Testis (tissue), 2 donors: ENCODE measurements around the gene CMKLR1.

Source experiments
- CTCF ChIP-seq, 3 experiments: fragments of 450-650 bp in 2 of 3; fragments of 200-600 bp in 1 of 3; sonication (generic) in 1 of 3; IDR thresholded peaks; one replicate each; pipeline ENCODE4 v1.5.1; 2016 to 2019; ENCODE audit warnings: antibody characterized with exemption in 3 of 3, mild to moderate bottlenecking in 2 of 3, moderate library complexity in 1 of 3
- POLR2A ChIP-seq: fragments of 450-650 bp; IDR thresholded peaks from one replicate; pipeline ENCODE4 v1.6.1; 2017; ENCODE audit warnings: antibody characterized with exemption, mild to moderate bottlenecking, moderate library complexity

GRCh38 chr12:108337235-108338223, 1.6 kb downstream of the CMKLR1 start:
- peak; percentile 17 to 55 (median 35) for TF ChIP-seq CTCF (IDR thresholded peaks at IDR 0.05)
- TF ChIP-seq POLR2A: no peak
